ENCODE measurements around the gene ARID5B. TPM values are rescaled to one million over a fixed set of nuclear protein-coding genes. Genes with fewer than 3 reads are reported as not detected.

ARID5B gene
- total RNA-seq, 1 donor from 2014 or later, result 12.9 TPM

DNA sequence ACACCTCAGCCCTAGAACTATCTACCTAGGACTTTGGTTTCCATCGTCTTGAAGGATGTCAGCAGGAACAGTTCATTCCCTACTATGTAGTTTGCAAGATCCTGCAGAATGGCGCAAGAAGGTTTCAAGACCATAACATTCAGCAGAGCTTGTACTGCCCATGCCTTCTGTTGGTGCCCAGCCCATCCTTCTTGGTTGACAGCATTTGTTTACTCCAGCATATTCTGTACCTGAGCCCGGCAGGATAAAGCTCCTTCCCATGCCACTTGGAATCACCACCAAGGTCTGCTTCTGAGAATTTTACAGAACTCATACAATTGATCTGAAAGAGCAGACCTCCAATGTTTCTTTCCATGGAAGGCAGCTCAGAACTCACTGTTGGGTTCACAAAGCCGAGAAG, 150.8 kb downstream of the ARID5B start:
- DNase-seq (no peak), ATAC-seq (no peak)
- intact Hi-C loops (cut with micrococcal nuclease), result no loop called here

DNA sequence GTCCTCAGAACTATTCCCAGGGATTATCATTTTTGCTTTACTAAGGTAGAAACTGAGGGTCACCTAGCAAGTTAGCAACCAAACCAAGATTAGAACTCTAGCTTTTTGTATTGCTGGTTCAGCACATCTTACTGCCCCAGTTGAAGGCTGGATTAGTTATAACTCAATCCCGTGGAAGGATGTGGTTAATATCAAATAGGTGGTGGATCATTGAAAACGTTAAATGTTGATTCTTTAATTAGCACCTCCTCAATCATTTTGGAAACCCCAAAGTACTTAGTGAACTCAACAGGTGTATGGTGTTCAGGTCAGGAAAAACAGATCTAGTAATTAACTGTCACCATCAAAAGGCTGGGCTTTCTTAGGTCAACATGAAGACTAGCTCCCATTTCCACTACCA, 152.4 kb downstream of the ARID5B start:
- DNase-seq (no peak), ATAC-seq (no peak)
- intact Hi-C loops (cut with micrococcal nuclease), result no loop called here

DNA sequence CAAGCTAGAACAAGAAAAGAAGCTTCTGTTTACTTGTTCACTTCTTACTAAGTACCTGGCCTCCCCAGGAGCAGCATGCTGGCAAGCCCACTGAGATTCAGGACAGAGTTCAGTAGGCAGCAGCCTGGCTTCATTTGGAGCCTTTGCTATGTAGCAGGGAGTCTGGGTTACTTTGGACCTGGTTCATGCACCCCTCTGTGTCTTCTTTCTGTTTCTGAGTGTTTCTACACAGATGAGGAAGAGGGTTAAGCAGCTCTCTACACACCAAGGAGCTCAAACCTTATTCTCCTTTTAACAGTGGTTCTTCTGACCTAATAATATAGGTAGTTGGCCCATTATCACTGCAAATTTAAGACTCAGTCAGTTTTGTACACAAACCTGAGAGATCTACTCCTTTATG, 152.9 kb downstream of the ARID5B start:
- DNase-seq (no peak), ATAC-seq (no peak)
- intact Hi-C loops (cut with micrococcal nuclease), result no loop called here

DNA sequence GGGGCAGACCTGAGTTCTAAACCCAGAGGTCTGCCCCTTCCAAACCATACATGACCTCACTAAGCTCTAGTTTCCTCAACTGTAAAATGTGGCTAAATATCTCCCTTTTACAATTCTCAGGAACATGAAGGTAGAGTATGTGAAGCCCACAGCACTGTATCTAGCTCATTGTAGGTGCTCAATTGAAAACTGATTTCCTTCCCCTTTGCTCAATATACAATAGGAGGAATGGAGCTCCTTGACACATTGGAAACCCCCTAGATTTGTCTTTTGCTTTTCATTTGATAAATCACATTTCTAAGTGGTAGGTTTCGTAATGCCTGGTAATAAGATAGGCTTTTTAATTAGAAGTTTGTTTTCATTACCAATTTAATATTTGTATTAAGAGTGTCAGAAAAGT, 153.3 kb downstream of the ARID5B start:
- DNase-seq (no peak), ATAC-seq (no peak)
- intact Hi-C loops (cut with micrococcal nuclease), result no loop called here

DNA sequence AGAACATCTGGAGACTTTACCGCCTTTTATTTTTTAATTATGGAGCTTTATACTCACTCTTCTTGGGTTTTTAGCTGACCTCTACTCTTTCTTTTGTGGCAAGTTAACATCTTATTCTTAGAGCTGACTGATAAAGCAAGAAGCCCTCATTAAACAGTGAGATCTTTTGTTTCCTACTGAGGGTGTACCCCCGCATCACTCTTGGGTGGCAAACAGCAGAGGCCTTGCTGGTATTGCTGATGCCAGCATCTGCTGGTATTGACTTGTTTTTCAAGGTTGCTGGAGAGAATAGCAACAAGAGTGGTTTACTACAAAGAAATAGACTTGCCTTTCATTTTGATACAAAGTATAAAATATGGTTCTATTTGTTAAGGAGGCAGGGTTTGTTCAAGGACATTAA, 154.7 kb downstream of the ARID5B start:
- ATAC-seq (no peak), DNase-seq (no peak)
- intact Hi-C loops (cut with micrococcal nuclease), result no loop called here

DNA sequence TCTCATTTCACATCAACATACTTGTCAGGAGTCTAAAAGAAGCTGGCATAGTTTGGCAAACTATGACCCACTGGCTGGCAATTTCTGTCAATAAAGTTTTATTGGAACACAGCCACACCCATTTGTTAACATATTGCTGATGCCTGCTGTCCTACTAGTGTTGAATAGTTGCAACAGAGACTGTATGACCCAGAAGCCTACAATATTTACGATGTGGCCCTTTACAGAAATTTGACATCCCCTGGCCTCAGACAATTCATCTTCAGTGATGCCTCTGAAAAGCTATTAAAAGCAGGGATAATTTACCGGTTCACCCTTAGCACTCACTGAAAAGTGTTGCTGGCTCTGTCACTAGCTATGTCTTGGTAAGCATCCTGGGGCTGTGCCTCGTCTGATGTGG, 155.2 kb downstream of the ARID5B start:
- ATAC-seq, result no peak
- DNase-seq, result no peak
- intact Hi-C loops (cut with micrococcal nuclease), result no loop called here

DNA sequence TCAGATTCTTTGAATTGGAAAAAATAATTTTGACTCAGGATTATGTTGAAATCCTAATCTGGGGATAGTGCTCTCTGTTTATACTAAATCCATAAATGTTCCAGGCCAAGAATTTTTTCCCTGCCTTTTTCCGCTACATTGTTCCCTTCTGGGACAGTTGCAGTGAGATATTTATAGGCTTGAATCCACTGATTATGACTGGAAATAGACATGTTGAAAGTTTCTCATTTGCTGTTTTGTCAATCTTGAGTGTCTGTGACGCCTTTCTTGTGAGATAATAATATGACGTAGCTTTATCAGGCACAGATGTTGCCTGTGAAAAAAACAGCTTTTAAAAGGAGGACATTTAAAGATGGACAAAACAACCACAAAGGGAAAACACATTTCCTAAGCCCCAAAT, 155.9 kb downstream of the ARID5B start:
- no peak for DNase-seq
- intact Hi-C loops (cut with micrococcal nuclease), result no loop called here
- ATAC-seq, result peak; percentile 84

DNA sequence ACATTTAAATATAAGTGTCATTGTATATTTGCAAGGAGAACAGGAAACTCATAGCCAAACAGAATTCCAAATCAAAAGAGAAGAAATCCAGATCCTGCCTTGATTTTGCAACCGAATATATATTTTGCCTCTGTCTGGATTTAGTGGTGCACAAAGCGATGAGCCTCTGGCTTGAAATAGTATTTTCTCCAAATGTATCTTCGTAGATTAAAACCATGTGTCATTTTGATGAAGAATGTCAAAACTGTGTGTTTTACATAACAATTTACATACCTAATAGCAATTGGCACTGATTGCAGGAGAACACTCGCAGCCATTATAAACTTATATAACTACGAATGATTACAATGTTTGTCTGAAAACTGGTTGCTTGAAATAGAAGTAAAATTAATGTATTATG, 156.4 kb downstream of the ARID5B start:
- DNase-seq (no peak), ATAC-seq (no peak)
- intact Hi-C loops (cut with micrococcal nuclease), result no loop called here

DNA sequence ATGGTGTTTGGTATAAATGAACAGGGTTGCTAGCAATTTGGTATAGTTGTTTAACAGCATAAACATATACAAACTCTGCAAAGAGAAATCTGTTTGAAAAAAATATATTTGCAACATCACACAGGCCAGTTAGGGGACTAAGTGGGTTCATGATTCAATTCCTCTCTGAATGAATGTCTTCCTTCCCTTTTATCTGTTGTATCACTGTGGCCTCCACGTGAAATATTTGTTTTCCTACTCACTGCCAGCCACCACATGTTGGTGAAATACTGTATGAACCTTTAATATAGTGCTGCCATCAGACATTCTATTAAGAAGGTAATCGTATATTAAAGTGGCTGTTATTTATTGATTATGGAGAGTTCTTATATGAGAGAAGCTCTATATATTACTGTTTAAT, 157.0 kb downstream of the ARID5B start:
- intact Hi-C loops (cut with micrococcal nuclease), result no loop called here
- DNase-seq (no peak), ATAC-seq (no peak)

DNA sequence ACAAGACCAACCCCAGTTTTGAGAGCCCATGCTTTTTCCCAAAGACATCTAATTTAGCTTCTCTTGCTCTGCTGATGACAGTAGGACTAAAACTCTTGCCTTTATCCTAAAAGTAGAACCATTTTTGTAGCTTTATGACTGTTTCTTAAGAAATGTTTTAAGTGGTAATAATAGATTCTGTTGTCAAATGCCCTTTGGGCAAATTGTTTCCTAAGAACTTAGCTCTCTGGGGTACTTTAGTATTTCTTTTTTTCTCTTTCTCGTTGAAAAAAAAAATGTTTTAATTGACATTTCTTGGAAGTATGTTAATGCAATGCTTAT, 157.4 kb downstream of the ARID5B start:
- ATAC-seq (no peak), DNase-seq (no peak)
- intact Hi-C loops (cut with micrococcal nuclease), result no loop called here

DNA sequence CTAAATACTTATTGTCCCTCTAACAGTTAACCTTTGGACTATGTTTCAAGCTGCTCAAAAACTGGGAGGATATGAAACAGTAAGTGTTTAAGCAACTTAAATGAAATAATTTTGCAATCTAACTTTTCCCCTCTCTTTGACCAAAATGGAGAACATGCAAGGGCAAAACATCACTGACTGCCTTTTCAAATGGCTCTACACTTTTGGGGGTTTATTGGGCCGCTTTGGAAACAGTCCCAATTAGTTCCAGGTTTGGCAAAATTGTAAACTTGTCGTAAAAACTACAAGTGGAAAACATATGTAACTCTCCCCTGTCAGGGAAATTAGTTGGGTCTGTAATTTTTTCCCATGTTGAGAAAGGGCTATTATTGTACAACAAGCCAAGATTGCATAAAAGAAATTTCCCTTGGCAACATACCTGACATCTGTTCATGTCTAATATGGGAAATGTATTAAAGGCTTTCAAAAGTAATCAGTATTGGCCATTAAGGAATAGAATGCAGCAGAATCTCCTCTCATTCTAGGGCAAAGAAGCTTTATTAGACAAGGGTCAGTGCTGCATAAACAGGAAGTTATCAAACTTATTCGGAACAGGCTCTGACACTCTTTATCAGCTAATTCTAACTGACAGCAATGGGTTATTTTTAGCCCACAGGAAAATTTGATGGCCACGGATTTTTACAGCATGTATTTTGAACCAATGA, 157.9 kb downstream of the ARID5B start:
- ATAC-seq (peak; percentile 8), DNase-seq (no peak)
- intact Hi-C loops (cut with micrococcal nuclease), result no loop called here

DNA sequence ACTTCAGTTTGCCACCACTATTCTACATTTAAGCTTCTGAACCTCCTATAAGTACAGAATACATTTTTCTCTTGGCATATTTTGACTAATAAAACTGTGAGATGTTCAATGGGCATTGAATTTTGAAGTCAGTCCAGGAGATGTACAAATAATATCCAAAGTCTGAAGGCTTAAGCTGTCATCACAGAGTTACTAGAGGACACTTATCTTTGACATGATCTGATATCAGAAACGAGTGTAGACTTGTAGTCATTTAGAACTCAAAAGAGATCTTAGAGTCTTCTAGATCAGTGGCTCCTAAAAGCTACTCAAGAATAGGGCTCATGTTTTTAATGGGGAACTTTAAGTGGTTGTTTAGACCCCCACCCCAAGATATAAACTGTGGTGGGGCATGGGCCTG, 160.5 kb downstream of the ARID5B start:
- ATAC-seq (no peak), DNase-seq (no peak)
- intact Hi-C loops (cut with micrococcal nuclease), result no loop called here

DNA sequence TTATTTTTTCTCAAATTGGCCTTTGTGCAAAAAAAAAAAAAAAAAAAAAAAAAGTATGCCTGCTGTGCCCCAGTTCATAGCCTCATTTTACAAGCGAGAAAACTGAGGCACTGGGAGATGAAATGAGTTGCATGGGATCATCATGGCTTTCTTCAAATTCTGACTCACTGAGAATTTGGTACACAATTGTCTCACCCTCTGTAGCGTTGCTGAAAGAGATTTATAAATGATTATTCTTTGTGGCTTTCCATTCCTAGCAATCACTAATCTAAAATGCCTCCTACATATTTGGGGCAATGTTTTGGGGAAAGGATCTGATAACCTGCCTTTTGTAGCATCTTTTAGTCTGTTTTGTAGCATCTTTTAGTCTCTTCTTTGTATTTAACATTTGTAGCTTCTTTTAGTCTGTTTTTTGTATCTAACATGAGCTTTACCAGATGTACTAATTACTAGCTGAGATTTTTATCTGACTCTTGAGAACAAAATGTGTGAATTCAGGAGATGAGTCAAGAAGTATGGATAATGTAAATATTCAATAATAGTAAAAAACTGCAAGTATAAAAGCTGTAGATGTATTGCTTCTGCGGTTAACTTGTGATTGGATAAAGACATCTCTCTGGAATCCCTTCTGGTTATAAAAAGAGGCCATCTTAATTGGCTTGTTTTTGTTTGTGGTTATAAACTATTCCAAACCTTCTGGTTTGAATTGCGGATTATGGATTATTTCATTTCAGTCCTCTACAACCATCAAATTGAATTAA, 161.4 kb downstream of the ARID5B start:
- no peak for DNase-seq
- no peak for ATAC-seq
- intact Hi-C loops (cut with micrococcal nuclease), result no loop called here

DNA sequence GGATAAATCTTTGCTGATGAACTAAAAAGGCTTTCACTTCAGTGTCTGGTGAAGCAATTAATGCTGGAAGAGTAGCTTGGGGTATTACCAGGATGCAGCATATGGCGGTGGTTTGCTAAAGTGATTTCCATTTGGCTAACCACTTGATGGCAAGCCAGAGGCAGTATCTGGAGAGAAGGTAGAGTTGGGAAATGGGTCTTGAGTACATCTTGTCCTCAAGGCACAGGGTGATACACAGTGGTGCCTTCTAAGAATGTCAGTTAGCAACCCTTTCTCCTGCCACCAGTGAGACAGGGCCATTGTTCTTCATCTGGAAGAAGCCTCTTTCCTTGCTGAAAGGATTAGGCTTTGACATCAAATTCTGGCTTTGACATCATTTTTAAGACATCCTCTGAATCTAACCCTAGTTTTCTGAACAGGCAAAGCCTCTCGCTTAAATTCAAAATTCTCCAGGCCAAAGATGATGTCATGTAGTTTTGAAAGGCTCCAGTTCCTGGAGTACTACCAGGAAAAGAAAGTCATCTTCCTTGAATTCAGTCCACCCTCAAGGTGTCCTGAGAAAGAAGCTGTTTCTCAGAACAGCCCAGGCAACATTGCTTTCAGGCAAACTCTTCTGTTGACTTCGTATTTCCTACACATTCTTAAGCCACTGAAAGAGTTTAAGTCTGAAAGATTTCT, 162.4 kb downstream of the ARID5B start:
- intact Hi-C loops (cut with micrococcal nuclease), result no loop called here
- DNase-seq, result no peak

DNA sequence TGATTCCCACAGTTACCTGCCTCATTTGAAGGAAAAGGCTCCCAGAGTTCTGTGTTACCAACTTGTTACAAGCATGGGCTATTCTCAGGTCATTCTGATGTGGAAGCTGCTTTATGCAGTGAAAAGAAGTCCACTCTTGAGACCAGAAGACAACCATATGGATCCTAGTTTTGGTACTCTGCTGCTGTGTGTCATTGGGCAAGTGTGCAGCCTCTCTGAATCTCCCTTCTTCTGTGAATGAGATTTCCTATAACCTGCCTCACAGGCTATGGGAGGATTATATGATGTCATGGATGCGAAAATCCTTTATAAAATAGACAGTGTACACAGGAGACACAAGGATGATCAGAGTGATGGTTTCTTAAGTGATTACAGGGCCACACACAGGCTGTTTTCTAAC, 166.1 kb downstream of the ARID5B start:
- intact Hi-C loops (cut with micrococcal nuclease), result no loop called here
- no peak for DNase-seq
- ATAC-seq, result no peak

More for the DNA sequence above, 162.4 kb downstream of the ARID5B start:
- ATAC-seq, result peak; percentile 89

DNA sequence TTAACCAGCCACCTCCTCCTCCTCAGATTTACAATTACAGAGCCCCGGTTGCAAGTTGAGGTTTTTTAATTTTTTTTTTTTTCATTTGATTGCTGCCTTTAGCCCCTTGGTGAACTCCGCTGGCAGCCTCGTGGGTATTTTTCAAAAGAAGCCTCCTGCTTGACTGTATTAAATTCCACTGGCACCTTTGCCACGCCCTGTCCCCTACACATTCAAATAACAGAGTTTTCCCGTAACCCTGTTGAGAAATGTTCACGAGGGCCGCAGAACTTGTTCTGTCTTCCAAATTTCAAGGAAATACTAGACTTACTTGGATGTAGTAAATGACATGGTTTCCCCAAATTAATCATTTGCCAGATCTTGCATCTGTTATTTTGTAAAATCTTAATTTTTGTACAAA, 167.0 kb downstream of the ARID5B start:
- intact Hi-C loops (cut with micrococcal nuclease), result no loop called here
- no peak for ATAC-seq
- no peak for DNase-seq

DNA sequence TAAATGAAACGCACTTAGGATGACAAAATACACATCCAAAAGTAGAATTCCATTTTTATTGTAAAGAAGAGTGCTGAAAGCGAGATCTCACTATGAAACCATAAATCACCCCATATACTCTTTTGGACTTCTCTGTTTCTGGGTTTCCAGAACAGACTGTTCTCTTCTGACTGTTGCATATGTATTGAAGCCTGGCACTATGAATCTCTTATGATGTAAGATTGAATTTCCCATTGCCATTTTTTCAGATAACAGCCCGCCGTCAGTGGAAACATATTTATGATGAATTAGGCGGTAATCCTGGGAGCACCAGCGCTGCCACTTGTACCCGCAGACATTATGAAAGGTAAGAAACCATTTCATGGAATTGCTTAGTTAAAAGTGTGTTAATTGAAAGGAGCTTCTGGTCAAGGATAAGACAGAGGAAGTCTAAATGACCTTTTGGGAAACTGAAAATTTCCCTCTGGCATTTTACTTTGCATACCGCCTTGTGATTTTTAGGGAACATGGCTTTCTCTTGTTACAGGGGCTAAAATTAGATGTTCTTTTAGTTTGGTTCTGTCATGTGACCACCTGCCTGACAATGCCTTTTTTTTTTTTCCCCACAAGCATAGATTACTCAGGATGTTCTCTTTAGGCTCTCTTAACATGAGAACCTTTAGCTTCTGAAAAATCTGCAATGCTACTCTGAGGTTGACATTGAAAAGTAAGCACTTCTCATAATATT, 168.1 kb downstream of the ARID5B start:
- peak; percentile 81 for ATAC-seq
- no peak for DNase-seq
- intact Hi-C loops (cut with micrococcal nuclease), result no loop called here

DNA sequence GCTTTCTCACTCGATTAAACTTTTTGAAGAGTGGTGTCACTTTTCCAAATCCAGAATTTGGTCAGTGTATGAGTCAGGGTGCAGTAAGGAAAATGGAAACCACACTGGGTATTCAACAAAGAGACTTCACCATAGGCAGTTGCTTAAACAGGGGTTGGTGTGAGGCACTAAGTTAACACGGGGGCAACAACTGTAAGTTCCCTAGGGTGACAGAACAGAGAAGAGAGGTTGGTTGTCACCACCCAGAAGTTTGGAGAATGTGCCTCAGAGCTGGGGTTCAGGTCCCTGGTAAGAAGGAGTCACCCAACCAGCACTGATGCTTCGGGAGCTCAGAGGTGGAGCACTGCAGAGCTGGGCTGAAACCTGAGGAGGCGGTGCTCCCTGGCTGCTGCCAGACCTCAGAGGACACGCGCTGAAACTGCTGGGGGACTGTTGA, 170.4 kb downstream of the ARID5B start:
- intact Hi-C loops (cut with micrococcal nuclease), result no loop called here
- no peak for ATAC-seq
- no peak for DNase-seq

DNA sequence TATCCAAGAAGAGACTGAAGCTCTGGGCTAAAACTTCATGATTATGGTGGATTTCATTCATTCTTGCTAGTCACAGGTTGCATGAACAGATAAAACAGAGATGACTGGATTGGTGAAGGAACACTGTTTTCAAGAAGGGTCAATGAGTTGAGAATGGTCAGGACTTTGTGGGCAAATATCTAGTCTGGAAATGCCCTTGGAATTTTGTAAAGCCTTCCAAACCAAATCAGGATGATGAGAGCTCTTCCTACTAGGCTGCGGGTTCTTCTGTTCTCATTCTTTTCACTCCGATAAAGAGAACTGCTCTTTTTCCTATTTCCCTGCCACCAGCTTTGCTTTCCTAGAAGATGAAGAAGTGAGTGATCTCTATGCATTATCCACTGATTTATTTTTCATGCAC, 171.4 kb downstream of the ARID5B start:
- ATAC-seq (no peak), DNase-seq (no peak)
- intact Hi-C loops (cut with micrococcal nuclease), result no loop called here

DNA sequence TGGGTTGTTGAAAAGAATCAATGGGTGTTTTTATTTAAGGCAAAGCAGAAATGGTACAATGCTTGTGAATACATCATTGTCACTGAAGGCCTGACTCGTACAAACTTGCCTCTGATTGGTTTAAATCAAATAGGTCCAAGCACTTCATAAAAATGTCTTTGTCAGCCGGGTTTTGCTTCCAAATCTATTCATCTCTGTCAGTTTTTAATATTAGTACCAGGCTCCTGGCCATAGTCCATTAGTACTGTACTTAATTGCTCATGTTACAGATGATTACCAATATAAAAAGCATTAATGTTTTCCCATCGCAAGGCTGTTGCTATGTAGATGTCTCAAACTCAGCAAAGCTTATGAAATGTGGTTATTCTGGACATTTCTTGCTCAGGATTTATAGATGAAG, 171.9 kb downstream of the ARID5B start:
- intact Hi-C loops (cut with micrococcal nuclease), result no loop called here
- DNase-seq, result no peak
- no peak for ATAC-seq

All from left ventricle myocardium superior (tissue), 1 donor.